PFSK-1 (cell line): ENCODE measurements around the gene CA12.

Source experiments
- FOXP2 ChIP-seq: optimal IDR thresholded peaks from 2 replicates; pipeline ENCODE3; 2011; ENCODE audit warnings: borderline replicate concordance, control low read depth, inconsistent platforms; ENCODE audit not compliant: insufficient read depth; ENCODE audit errors: extremely low read length, extremely low read depth
- POLR2AphosphoS5 ChIP-seq: IDR thresholded peaks from 2 replicates; pipeline ENCODE4 v1.6.1; 2012; ENCODE audit warnings: low read depth, mild to moderate bottlenecking, control low read depth, low read length, moderate library complexity
- SIN3A ChIP-seq: IDR thresholded peaks from 2 replicates; pipeline ENCODE4 v1.6.1; 2012; ENCODE audit warnings: mild to moderate bottlenecking, low read length, moderate library complexity, borderline replicate concordance; ENCODE audit not compliant: insufficient read depth
- TAF1 ChIP-seq: IDR thresholded peaks from 2 replicates; pipeline ENCODE4 v1.6.1; 2012; ENCODE audit warnings: low read length, control low read depth, borderline replicate concordance; ENCODE audit not compliant: insufficient read depth
- TF ChIP-seq, protein P1 (sequence below), 2 experiments: IDR thresholded peaks; 2 replicates each; pipeline versions ENCODE4 v1.6.1 to v1.8.0; 2011 to 2012; ENCODE audit warnings: low read depth in 2 of 2, low read length in 2 of 2, control low read depth in 1 of 2, inconsistent platforms in 1 of 2, mild to moderate bottlenecking in 1 of 2, moderate library complexity in 1 of 2; ENCODE audit not compliant: insufficient read depth in 1 of 2

GRCh38 chr15:63414474-63415120 is 33.0 kb upstream of the CA12 start:
- TF ChIP-seq TAF1 (no peak), SIN3A (no peak), POLR2AphosphoS5 (no peak), FOXP2 (no peak)
- TF ChIP-seq, protein P1, sequence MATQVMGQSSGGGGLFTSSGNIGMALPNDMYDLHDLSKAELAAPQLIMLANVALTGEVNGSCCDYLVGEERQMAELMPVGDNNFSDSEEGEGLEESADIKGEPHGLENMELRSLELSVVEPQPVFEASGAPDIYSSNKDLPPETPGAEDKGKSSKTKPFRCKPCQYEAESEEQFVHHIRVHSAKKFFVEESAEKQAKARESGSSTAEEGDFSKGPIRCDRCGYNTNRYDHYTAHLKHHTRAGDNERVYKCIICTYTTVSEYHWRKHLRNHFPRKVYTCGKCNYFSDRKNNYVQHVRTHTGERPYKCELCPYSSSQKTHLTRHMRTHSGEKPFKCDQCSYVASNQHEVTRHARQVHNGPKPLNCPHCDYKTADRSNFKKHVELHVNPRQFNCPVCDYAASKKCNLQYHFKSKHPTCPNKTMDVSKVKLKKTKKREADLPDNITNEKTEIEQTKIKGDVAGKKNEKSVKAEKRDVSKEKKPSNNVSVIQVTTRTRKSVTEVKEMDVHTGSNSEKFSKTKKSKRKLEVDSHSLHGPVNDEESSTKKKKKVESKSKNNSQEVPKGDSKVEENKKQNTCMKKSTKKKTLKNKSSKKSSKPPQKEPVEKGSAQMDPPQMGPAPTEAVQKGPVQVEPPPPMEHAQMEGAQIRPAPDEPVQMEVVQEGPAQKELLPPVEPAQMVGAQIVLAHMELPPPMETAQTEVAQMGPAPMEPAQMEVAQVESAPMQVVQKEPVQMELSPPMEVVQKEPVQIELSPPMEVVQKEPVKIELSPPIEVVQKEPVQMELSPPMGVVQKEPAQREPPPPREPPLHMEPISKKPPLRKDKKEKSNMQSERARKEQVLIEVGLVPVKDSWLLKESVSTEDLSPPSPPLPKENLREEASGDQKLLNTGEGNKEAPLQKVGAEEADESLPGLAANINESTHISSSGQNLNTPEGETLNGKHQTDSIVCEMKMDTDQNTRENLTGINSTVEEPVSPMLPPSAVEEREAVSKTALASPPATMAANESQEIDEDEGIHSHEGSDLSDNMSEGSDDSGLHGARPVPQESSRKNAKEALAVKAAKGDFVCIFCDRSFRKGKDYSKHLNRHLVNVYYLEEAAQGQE (IDR thresholded peaks at IDR 0.05; ENCODE audit: insufficient read depth in 1 of 2, low read depth in 2 of 2, low read length in 2 of 2), result no peak
